NT2/D1 (cell line): ENCODE data around the gene PTPRN2.

Source experiments
- SUZ12 ChIP-seq: IDR thresholded peaks from 2 replicates; pipeline ENCODE4 v1.6.1; 2011; ENCODE audit not compliant: insufficient read length, insufficient read depth; ENCODE audit errors: extremely low read depth
- YY1 ChIP-seq: IDR thresholded peaks from 2 replicates; pipeline ENCODE4 v1.6.1; 2011; ENCODE audit not compliant: insufficient read length, insufficient read depth
- ZNF274 ChIP-seq: IDR thresholded peaks from 2 replicates; pipeline ENCODE4 v1.6.1; 2011; ENCODE audit warnings: mild to moderate bottlenecking, low read depth, low read length

- no peak for TF ChIP-seq YY1
- TF ChIP-seq ZNF274, result no peak
- TF ChIP-seq SUZ12, result no peak
Measured at GRCh38 chr7:158586499-158587161, 993 bp downstream of the PTPRN2 start.
